Natural killer cell treated with Interleukin-12 subunit alpha and Interleukin-12 subunit beta and Interleukin-15 and Interleukin-18, amount 100 ng/mL, for 72 hours (primary cell): ENCODE measurements around the gene FAM186B. TPM values are rescaled to one million over a fixed set of nuclear protein-coding genes. Genes with fewer than 3 reads are reported as not detected.
"Not testable (repeated sequence)": the region's sequence is repeated elsewhere in the genome, so short reads cannot be mapped to it uniquely, and the experiment has no call there.

Experiments
- ATAC-seq, 2 donors: fragments of 150-1000 bp; cut with Tn5 transposase in 1 of 2; sonication (Bioruptor Pico), chemical (Tn5 transposase) in 1 of 2; 2 replicates each; pipeline ENCODE4 v1.10.0; 2021
- DNase-seq: peaks from one replicate; pipeline ENCODE4 v3.0.0; 2022; ENCODE audit warnings: low spot score
- H3K27ac Mint-ChIP-seq, 2 donors: 1 replicate in 1 of 2; 2 replicates in 1 of 2; pipeline ENCODE4 v1.8.0; 2022; ENCODE audit warnings: mixed read lengths in 2 of 2, mild to moderate bottlenecking in 1 of 2, moderate library complexity in 1 of 2
- H3K27me3 Mint-ChIP-seq, 2 donors: 1 replicate in 1 of 2; 2 replicates in 1 of 2; pipeline ENCODE4 v1.8.0; 2022; ENCODE audit warnings: mixed read lengths in 2 of 2
- H3K36me3 Mint-ChIP-seq: one replicate; pipeline ENCODE4 v1.8.0; 2022; ENCODE audit warnings: mixed read lengths
- H3K4me1 Mint-ChIP-seq, 2 donors: 1 replicate in 1 of 2; 2 replicates in 1 of 2; pipeline ENCODE4 v1.8.0; 2022; ENCODE audit warnings: low read depth in 2 of 2, mixed read lengths in 2 of 2, mild to moderate bottlenecking in 1 of 2
- H3K4me3 Mint-ChIP-seq: one replicate; pipeline ENCODE4 v1.8.0; 2022; ENCODE audit warnings: mixed read lengths
- H3K9me3 Mint-ChIP-seq: 2 replicates; pipeline ENCODE4 v1.8.0; 2022; ENCODE audit warnings: mixed read lengths
- total RNA-seq, 2 donors: library from RNA; stranded (reverse); gene quantifications; one replicate each; pipeline ENCODE4 v1.2.3, GENCODE V29; 2022

Gene FAM186B
- total RNA-seq, 2 donors from 2014 or later: 2.0 to 2.3 TPM

DNA sequence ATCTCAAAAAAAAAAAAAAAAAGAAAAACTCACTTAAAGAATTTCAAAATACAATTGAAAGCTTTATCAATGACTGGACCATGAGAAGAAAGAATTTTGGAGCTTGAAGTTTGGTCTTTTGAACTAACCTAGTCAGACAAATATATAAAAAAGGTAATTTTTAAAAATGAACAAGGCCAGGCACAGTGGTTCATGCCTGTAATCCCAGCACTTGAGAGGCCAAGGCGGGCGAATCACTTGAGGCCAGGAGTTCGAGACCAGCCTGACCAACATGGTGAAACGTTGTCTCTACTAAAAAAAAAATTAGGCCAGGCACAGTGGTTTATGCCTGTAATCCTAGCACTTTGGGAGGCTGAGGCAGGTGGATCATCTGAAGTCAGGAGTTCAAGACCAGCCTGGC lies 5.3 kb upstream of the FAM186B start:
- not testable (repeated sequence) for H3K4me1 Mint-ChIP-seq, H3K9me3 Mint-ChIP-seq, DNase-seq, H3K27ac Mint-ChIP-seq, H3K4me3 Mint-ChIP-seq, ATAC-seq, H3K36me3 Mint-ChIP-seq
- H3K27me3 Mint-ChIP-seq: peaks cover 7 to 13% of the 10 kb centered on the region in 2 donors

DNA sequence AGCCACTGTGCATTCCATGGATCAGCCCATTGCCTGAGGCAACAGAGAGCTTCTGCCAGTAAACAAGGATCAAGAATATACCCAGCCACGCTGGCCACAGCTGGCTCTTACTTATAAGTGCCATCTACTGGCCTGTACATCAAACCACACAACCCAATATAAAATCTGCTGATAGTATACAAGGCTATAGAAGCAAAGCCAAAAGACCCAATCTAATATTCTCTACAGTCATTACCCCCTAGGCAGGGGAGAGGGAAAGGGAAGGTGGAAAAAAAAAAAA lies 4.4 kb upstream of the FAM186B start:
- Mint-ChIP-seq H3K36me3 (peaks cover 5% of the 10 kb centered on the region), H3K4me1 (no peaks in the 10 kb centered on the region), H3K9me3 (no peaks in the 10 kb centered on the region), H3K27ac (no peak overlapping the region), H3K27me3 (peaks cover 7 to 10% of the 10 kb centered on the region in 2 donors), H3K4me3 (no peak overlapping the region)
- ATAC-seq (no peak), DNase-seq (no peak)

DNA sequence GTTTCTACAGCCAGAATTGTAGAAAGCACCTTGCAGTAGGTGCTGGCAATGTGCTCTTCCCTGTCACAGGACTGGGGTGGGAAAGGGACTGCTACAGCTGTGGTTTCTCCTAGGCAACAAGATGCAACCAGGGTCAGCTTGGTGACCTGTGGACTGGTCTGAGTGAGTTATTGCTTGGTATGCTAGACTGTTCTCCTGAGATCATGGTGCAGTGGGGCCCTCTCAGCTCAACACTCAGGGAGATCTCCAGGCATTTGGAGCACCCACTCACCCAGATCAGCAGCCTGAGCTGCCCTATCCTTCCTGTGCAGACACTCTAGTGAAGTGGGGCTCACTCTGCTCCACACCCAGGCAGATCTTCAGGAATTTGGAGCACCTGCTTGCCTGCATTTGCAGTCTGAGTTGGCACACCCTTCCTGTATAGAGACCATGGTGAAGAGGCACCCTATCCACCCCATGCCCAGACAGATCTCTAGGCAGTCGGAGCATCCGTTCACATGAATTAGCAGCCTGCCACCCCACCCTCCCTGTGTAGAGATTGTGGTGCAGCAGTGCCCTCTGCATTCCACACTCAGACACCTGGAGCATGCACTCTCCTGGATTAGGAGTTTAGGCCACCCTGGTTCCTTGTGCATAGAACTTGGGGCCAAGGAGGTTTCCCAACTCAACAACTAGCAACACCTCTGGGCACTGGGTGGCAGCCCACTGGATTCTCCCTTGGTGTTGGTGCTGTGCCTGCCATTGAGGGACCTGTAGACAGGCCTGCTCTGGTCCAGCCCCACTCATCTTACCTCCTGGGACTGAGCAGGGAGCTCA lies 3.8 kb upstream of the FAM186B start:
- Mint-ChIP-seq H3K4me3 (no peak overlapping the region), H3K4me1 (no peaks in the 10 kb centered on the region), H3K36me3 (peaks cover 5% of the 10 kb centered on the region), H3K9me3 (no peaks in the 10 kb centered on the region), H3K27me3 (peaks cover 5 to 7% of the 10 kb centered on the region in 2 donors), H3K27ac (no peak overlapping the region)
- ATAC-seq: peak in 1 of 2 donors; percentile 28
- DNase-seq: no peak

DNA sequence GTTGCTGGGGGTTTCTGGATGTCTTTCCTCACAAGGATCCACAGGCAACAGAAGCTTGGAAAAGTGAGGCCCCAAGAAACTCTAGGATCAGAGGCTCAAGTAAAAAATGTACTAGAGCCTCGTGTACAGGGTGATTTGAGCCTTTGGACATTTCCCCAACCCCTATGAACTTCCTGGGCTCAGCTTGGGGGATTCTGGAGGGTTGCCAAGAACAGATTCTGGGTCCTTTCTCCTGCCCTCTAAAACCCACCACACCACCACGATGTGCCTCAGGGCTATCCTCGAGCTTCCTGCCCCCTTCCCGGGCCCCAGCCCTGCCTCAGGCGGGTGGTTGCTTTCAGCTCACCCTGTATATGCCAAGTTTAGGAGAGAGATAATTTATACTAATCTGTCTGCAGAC lies 583 bp downstream of the FAM186B start:
- no peak for DNase-seq
- Mint-ChIP-seq H3K36me3 (peaks cover 1% of the 10 kb centered on the region), H3K27me3 (no peaks in the 10 kb centered on the region), H3K4me3 (no peak overlapping the region), H3K4me1 (no peaks in the 10 kb centered on the region), H3K27ac (no peak overlapping the region), H3K9me3 (no peaks in the 10 kb centered on the region)
- no peak for ATAC-seq

DNA sequence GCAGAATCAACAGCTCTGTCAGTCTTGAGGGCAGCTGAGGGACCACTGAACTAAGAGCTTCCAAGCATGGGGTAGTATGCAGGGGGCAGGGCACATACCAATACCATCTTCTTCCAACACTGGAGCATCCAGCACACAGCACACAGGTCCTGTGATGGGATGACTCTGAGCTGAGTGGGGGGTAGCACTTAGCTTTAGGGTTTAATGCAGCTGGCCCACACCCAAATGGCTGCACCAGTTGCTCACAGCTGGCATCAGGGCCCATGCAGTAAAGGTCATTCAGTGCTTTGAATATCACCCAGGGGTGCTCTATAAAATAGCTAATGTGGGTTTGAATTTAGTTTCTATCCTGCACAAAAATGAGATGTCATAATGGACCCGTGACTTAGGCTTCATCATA lies 1.7 kb downstream of the FAM186B start:
- Mint-ChIP-seq H3K4me1 (no peaks in the 10 kb centered on the region), H3K27ac (no peak overlapping the region), H3K27me3 (no peaks in the 10 kb centered on the region), H3K4me3 (no peak overlapping the region), H3K9me3 (no peaks in the 10 kb centered on the region), H3K36me3 (no peaks in the 10 kb centered on the region)
- no peak for ATAC-seq
- no peak for DNase-seq

DNA sequence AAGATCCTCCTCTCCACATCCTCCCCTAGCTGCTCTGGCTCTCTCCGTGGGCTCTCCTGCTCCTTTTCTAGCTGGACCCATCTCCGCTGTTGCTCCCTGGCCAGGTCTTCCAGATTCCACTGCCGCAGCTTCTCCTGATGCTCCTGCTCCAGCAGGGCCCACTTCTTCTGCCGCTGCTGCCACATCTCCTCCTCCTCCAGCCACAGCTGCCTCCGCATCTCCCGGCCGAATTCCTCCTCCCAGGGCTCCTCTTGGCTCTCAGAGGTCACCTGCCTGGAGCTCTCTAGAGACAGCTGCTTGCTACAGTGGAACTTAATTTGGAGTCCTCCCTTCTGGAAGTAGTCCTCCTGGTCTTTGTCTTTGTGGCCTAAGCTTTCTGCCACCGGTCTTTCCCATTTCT lies 5.5 kb downstream of the FAM186B start:
- no peaks in the 10 kb centered on the region for H3K27me3 Mint-ChIP-seq
- ATAC-seq (no peak), DNase-seq (no peak)
- no peaks in the 10 kb centered on the region for H3K9me3 Mint-ChIP-seq
- peaks cover 0 to 3% of the 10 kb centered on the region in 2 donors for H3K4me1 Mint-ChIP-seq
- no peaks in the 10 kb centered on the region for H3K36me3 Mint-ChIP-seq
- H3K4me3 Mint-ChIP-seq: no peak overlapping the region
- H3K27ac Mint-ChIP-seq: no peak overlapping the region

DNA sequence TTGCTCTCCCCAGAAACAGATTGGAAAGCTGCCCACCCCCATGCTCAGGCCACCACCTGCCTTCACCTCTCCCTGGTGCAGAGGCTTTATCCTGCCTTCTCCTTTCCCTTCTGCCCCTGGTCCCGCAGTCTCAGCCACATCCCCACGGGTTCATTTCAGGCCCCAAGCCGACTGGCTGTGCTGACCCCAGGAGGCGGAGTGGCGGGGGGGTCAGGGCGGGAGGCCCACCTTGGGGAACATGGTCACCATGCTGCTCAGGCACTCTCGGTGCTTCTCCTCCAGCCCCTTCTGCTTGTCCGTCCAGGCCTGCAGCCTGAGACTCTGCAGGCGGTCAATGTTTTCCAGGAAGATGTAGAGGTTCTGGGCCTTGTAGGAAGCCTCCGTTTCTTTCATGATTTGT lies 6.9 kb downstream of the FAM186B start:
- Mint-ChIP-seq H3K27me3 (no peaks in the 10 kb centered on the region), H3K27ac (no peak overlapping the region), H3K4me3 (no peak overlapping the region), H3K36me3 (no peaks in the 10 kb centered on the region), H3K9me3 (no peaks in the 10 kb centered on the region), H3K4me1 (peaks cover 0 to 3% of the 10 kb centered on the region in 2 donors)
- DNase-seq: no peak
- no peak for ATAC-seq

DNA sequence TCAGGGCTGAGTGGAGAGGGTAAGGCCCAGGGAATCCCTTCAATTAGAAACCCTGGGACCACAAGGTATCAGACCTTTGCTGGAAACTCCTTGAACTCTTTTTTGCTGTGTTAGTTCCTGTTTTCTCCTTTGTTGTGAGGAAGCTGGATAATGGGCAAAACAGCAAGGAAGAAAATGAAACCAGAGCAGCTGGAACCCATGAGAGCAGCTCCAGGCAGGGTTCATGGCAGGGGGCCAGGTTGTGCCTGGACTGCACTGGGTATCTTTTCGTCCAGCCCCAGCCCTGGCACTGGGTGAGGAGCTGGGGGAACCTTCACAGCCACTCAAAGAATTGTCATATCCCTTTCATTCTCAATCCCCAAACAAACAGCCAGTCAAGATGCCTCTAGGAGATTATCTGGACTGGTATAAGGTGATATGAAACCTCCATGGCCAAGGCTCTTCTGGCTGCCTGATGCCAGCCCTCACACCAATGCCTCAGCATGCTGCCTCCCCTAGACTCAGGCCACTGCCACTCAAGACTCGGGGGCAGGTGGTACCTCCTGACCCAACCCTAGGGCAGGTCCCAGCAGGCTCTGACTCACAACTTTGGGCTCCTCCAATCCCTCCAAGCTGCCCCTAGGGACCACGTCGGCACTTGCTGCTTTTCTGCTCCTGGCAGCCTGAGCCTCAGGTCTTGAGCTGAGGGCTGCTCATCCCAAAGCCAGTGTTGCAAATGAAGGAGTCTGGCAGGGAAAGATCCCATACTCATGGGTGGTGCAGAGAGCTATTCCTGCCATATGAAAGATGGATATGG lies 16.5 kb downstream of the FAM186B start:
- Mint-ChIP-seq H3K9me3 (no peaks in the 10 kb centered on the region), H3K27ac (no peak overlapping the region), H3K4me1 (no peaks in the 10 kb centered on the region), H3K4me3 (no peak overlapping the region), H3K36me3 (peaks cover 6% of the 10 kb centered on the region), H3K27me3 (no peaks in the 10 kb centered on the region)
- ATAC-seq: no peak
- DNase-seq: no peak

DNA sequence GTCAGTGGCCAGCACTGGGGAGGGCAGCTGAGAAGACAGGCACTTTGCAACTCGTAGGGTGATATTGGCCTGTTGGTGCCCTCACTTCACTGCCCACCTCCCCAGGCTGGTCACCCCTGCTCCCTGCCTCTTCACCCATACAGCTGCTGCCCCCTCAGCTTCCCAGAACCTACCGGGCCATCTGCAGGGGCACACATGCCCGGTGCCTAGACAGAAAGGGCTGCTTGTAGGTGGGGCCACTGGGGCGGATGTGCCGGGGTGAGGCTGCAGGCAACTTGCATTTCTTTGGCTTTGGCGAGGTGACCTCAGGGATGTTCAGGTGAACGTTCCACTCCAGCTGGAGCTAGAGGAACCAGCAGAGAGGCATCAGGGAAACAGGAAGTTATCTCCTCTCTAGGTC lies 17.2 kb downstream of the FAM186B start:
- peaks cover 6% of the 10 kb centered on the region for H3K36me3 Mint-ChIP-seq
- ATAC-seq (peak in 1 of 2 donors; percentile 52), DNase-seq (no peak)
- no peaks in the 10 kb centered on the region for H3K9me3 Mint-ChIP-seq
- no peak overlapping the region for H3K4me3 Mint-ChIP-seq
- H3K27ac Mint-ChIP-seq: no peak overlapping the region
- H3K27me3 Mint-ChIP-seq: no peaks in the 10 kb centered on the region
- no peaks in the 10 kb centered on the region for H3K4me1 Mint-ChIP-seq

DNA sequence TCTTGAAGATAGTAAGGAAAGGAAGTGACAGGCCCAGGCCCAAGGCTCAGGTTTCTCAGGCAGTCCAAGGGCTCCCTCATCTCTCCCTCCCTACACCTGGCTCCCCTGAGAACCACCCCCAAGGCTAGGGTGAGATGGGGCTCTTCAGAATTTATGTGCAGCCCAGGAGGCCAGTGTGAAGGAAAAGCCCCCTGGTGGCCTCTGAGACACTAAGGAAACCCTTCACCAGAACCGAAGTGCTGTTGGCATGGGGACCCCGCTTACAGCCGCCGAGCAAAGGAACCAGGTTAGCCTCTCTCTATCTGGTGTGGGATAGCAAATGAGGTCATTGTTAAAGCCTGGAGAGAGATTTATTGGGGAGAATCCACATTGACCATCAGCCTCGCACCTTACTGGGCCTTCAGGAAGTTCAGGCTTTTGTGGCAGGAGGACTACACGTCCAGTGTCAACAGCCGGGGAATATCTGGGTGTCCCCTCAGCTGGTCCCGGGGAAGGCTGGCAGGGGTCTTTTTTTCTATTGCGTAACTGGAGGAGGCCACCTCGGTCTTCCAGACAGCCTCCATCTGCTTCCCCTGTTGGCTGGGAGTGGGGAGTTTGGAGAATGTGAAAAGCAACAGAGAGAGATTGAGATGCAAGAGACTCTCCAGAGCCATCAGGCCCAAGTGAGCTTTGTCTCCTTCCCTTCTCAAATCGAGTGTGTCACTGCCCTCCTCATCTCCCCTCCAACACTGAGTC lies 18.1 kb downstream of the FAM186B start:
- Mint-ChIP-seq H3K36me3 (peaks cover 6% of the 10 kb centered on the region), H3K9me3 (no peaks in the 10 kb centered on the region), H3K27ac (no peak overlapping the region)

DNA sequence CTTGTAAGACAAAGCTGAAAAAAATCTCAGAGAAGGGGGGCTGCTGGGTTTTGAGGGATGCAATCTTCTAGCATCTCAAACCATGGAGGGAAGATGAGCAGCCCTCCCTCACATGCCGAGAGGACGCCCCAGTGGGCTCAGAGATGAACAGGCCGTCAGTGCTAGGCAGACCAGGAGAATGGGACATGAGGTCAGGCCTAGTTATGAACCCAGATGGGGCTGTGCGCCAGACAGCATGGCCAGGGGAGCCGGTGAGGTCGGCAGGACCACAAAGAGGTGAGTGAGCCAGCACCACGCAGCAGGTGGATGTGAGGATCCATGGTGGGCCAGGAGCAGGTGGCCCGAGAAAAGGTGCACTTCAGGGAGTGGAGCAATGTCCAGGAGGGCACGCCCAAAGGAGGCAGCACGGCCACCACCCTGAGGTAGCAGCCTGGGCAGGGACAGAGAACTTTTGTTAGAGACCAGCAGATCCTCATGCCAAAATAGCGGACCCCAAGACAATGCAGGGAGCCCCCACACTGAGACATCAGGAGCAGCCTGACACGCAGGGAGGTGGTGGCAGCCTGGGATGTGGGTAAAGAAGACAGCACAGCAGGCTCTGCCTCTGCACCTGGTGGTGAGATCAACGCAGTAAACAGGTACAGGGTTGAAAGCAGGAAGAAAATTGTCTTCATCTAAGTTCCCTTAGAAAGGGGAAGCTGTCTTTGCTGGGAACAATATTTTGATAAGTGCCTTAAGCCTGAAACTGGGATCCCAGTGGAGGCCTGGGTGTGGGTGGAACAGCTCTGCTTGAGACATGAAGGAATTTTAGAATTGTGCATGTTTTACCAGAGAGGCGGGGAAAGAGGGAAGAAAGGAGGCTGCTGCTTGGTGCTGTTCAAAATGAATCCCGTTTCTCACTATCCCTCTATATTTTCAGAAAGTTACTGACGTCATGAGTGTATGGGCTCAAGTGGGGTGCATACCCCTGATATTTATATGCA lies 19.7 kb downstream of the FAM186B start:
- DNase-seq: no peak
- H3K36me3 Mint-ChIP-seq: peaks cover 6% of the 10 kb centered on the region

More for the DNA sequence above, 18.1 kb downstream of the FAM186B start:
- Mint-ChIP-seq H3K27me3 (no peaks in the 10 kb centered on the region), H3K4me3 (no peak overlapping the region), H3K4me1 (no peaks in the 10 kb centered on the region)
- DNase-seq (no peak), ATAC-seq (no peak)

DNA sequence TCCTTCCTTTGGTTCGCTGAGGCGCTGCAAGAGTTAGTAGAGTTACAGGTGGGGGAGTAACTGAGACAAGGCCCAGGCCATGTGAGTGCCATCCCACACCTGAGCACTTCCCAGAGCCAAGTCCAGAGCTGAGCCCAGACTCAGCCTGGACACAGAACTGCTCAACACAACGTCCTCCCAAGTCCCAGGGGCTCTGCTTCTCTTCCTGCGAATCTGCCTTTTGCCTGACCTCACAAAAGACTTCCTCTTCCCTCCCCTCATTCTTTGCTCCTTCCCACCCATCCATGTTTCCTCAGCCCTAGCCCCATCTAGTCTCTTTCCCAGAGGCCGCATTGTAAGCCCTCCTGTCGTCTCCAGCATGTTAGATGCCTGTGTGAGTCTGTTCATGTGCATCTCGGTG lies 20.8 kb downstream of the FAM186B start:
- no peaks in the 10 kb centered on the region for H3K27me3 Mint-ChIP-seq
- no peaks in the 10 kb centered on the region for H3K36me3 Mint-ChIP-seq
- no peak overlapping the region for H3K27ac Mint-ChIP-seq
- peaks cover 6 to 8% of the 10 kb centered on the region in 2 donors for H3K4me1 Mint-ChIP-seq
- DNase-seq (no peak), ATAC-seq (no peak)
- H3K9me3 Mint-ChIP-seq: no peaks in the 10 kb centered on the region
- no peak overlapping the region for H3K4me3 Mint-ChIP-seq

More for the DNA sequence above, 19.7 kb downstream of the FAM186B start:
- Mint-ChIP-seq H3K4me3 (no peak overlapping the region), H3K4me1 (peaks cover 6% of the 10 kb centered on the region in 2 donors), H3K27me3 (no peaks in the 10 kb centered on the region), H3K27ac (no peak overlapping the region), H3K9me3 (no peaks in the 10 kb centered on the region)
- no peak for ATAC-seq
